Head of caudate nucleus (tissue), 42 donors: ENCODE measurements around the gene DCAKD.

Source experiments
- DNase-seq, 42 donors: peaks; one replicate each; pipeline versions ENCODE4 v3.0.0 to v3.0.0-alpha.2; 2020 to 2021; ENCODE audit warnings: mixed read lengths in 7 of 42
- intact Hi-C: fragments of 100-400 bp; cut with DNase I; formaldehyde crosslinking; loops from one replicate; pipeline ENCODE4 v1.15.0; 2022

The DCAKD gene

GRCh38 chr17:45016237-45016636, 35.2 kb downstream of the DCAKD start:
- intact Hi-C loops: loop anchor here (5.0 kb wide), 1 partner anchor 99 kb away; the partner anchor contains the start of gene GFAP
- DNase-seq: no peak

DNA sequence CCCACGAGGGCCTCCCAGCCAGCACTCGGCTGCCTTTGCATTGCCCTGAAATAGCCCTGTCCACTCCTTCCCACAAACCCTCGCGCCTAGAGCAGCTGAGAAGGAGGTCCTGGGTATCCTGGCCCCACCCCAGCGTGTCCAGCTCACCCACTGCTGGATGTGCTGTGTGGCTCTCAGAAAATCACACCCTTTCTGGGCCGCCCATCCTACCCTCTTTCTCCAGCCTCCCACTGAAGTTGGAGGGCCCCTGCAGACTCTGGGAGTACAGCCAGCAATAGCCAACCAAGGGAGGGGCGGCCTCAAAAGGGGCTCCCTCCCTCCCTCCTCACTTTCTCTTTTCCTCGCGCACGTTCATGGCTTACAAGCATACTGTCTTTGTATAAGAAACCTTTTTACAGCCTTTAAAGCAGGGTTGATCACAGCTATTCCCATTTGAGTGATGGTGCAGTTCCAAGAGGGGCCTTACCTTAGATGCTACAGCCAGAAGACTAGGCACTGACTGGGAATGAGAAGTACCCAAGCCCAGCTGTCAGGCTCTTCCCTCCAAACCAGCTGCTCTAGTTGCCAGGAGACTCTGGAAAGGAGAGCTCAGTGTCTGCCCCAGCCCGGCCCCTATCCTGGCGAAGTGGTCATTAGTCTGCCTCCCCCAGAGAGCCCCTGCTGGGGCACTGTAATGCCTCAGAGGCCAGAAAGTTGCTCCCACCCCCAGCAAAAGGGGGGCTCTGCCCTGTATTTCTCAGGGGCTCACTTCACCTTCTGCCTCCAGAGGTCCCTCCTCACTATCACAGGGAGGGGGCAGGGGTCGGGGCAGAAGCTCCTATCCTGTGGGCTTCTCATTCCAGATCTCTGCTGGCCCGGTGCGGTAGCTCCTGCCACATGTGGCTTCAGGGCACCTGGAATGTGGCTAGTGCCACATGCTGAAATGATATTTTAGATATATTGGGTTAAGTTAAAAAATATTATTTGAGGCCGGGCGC, 38.1 kb downstream of the DCAKD start:
- intact Hi-C loops: no loop called here
- DNase-seq: peak in 1 of 42 donors; percentile 24

DNA sequence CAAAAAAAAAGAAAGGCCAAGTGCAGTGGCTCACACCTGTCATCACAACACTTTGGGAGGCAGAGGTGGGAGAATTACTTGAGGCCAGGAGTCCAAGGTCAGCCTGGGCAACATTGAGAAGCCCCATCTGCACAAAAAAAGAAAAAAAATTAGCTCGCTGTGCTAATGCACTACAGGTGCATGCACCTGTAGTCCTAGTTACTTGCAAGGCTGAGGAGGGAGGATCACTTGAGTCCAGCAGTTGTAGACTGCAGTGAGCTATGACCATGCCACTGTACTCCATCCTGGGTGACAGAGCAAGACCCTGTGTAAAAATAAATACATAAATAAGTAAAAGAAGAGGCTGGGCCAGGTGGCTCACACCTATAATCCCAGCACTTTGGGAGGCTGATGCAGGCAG, 39.7 kb downstream of the DCAKD start:
- DNase-seq: no peak
- intact Hi-C loops: no loop called here

- intact Hi-C loops: no loop called here
These were observed 41.6 kb downstream of the DCAKD start for GRCh38 chr17:45009676-45010467.

GRCh38 chr17:45008216-45008615, 43.2 kb downstream of the DCAKD start:
- no peak for DNase-seq
- intact Hi-C loops: no loop called here

More at GRCh38 chr17:45009676-45010467, 41.6 kb downstream of the DCAKD start:
- DNase-seq: no peak

DNA sequence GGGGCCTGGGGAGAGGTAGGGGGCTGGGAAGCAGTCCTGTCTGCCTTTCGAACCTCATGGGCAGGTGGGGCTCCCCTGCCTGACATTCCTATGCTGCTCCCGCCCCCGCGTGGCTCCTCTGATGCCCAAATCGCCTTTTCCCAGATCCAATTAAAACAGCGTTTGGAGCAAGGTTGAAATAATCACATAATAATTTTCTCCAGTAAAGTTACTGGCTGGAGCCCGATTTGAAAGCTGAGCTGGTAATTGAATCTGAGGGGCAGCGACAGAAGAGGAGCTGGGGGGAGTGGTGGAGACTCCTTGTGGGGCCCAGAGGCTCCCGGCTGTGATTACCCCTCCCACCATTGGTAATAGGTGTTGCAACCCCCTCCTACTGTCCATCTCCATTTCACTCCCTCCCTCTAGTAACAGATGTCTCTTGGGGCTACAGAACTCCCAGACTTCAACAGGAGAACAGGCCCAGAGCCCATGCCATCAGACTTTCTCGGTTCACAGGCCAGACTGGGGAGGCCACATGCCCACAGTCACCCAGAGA, 44.4 kb downstream of the DCAKD start:
- DNase-seq: no peak
- intact Hi-C loops: no loop called here

DNA sequence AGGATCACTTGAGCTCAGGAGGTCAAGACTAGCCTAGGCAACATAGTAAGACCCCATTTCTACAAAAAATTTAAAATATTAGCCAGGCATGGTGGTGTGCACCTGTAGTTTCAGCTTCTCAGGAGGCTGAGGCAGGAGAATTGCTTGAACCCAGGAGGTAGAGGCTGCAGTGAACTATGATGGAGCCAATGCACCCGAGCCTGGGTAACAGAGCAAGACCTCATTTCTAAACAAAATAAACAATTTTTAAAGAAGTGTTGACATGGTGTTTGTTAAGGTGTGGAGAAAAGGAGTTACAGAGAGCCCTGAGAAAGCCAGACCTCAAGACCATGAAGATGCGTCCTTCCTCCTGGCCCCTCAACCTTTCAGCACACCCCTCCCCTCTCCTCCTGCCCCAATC, 45.7 kb downstream of the DCAKD start:
- intact Hi-C loops: no loop called here

DNA sequence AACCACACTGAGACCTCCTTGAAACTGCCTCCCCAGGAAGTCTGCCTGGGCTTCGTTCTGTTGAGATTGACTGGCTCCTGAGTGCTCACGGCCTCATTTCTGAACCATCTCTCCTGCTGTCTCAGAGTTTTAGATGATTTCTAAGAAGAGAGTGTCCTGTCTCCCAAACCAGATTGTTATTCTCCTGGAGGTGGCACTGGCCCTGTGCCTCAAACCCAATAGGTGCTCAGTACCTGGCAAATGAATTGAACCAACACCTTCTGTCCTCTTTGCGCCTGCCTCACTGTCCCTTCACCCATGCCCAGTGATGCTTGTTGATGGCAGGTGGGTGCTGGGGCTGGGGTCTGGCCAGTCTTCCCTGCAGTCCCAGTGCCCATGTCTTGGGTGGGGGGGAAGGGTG, 47.0 kb downstream of the DCAKD start:
- DNase-seq: no peak
- intact Hi-C loops: no loop called here

More for the DNA sequence above, 45.7 kb downstream of the DCAKD start:
- no peak for DNase-seq

- intact Hi-C loops: no loop called here
- no peak for DNase-seq
These were observed 47.6 kb downstream of the DCAKD start for GRCh38 chr17:45003877-45004276.

GRCh38 chr17:45001310-45001709, 50.1 kb downstream of the DCAKD start:
- intact Hi-C loops: no loop called here
- no peak for DNase-seq

GRCh38 chr17:44999433-44999832, 52.0 kb downstream of the DCAKD start:
- intact Hi-C loops: no loop called here
- no peak for DNase-seq

GRCh38 chr17:44998646-44999045, 52.8 kb downstream of the DCAKD start:
- intact Hi-C loops: no loop called here
- DNase-seq: no peak

DNA sequence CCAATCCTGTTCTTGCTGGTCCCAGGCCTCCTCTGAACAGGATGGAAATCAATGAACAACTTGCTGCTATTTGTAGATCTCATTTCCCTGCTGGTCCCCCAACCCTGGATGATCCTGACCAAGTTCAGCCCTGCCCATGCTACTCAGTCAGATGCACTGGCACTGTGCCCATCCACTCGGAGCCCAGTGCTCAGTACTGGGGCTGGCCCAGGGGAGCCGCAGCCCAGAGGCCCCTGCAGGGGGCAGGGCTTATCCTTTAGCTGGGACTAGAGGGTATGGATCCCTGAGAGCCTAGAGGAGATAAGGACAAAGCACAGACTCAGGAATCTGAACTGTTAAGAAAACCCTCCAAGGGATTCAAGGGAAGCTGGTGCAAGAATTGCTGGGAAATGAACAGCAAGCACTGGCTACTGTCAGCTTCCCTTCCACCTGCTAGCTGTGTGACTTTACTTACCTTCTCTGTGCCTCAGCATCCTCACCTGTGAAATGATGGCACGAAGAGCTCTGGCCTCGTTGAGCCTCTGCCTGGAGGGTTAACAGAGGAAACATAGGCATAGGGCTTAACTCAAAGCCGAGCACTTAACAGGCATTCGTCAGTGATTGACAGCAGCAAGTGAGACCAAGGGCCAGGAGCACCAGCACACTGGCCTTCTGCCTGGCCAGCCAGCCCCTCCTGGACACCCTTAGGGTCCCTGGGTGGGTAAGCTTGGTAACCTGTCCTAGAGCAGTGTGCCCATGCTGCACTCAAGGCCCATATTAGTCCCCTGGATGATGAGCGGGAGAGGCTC, 53.5 kb downstream of the DCAKD start:
- no peak for DNase-seq
- intact Hi-C loops: no loop called here

DNA sequence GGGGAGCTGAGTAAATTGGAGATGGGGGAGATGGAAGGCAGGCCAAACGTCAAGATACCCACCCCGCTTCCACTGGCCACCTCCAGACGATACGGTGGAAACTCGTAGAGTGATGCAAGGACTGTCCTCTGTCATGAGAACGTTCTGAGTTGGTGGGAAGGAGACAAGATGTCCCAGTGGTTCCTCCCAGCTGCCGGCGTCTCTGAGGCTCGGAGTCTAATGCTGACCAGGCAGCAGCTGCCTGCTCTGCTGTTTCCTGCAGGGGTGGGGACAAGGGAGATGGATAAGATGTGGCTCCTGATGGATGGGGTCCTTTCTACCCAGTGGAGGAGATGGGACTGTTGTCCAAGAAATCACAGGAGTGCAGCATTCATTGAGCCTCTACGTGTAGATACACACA, 55.1 kb downstream of the DCAKD start:
- intact Hi-C loops: no loop called here
- no peak for DNase-seq

DNA sequence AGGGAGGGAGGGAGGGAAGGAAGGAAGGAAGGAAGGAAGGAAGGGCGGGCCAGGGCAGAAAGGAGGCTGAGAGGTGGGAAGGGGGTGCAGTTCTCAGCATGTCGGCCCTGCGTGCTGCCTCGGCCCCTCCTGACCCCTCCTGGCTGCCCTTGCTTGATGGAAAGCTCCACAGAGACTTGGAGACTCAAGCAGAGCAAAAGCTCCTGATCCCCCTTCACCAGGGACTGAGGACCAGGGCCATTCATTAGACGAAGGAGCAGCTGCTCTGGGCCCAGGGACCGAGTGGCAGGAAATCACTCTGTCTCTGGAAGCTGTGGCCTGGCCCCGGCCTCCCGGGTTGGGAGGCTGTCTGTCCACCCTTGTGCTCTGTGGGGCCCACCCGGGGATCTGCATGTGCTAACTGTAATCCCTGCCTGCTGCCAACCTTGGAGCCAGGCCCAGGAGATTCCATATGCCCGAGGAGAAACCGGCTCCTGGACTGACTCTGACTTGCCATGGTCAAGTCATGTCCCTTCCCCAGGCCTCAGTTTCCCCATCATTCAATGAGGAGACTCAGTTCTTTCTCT, 55.9 kb downstream of the DCAKD start:
- no peak for DNase-seq
- intact Hi-C loops: no loop called here

GRCh38 chr17:44992242-44992939, 59.0 kb downstream of the DCAKD start:
- intact Hi-C loops: no loop called here
- DNase-seq: no peak

DNA sequence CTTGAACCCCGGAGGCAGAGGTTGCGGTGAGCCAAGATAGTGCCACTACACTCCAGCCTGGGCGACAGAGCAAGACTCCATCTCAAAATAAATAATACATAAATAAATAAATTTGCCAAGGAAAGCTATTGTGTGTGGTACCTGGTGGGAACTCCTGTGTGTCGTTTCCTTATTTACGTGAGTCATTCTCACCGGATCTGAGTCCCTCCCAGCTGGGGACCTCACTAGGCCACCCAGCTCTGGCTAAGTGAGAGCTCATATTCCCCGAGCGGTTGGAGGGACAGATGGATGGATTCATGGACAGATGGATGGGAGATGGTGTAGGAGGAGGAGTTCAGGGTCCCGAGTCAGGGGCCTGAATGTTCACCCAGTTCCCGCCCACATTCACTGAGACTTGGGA, 60.4 kb downstream of the DCAKD start:
- DNase-seq: no peak
- intact Hi-C loops: no loop called here

GRCh38 chr17:44989552-44990138, 61.8 kb downstream of the DCAKD start:
- no peak for DNase-seq
- intact Hi-C loops: no loop called here
